H9 (cell line): Measurements from ENCODE around the gene ARHGAP15. TPM values are rescaled to one million over a fixed set of nuclear protein-coding genes. Genes with fewer than 3 reads are reported as not detected.

ENCODE experiments used
- DNase-seq: peaks from one replicate; pipeline ENCODE4 v3.0.0-alpha.2; 2017
- H2AFZ ChIP-seq: one replicate; pipeline ENCODE4 v1.6.1; 2013; ENCODE audit warnings: mild to moderate bottlenecking, low read length, control low read depth, moderate library complexity
- H2AK5ac ChIP-seq: 2 replicates; pipeline ENCODE4 v1.6.1; 2013; ENCODE audit warnings: low read length, control low read depth, mixed read lengths; ENCODE audit not compliant: insufficient read length
- H2BK120ac ChIP-seq: one replicate; pipeline ENCODE4 v1.6.1; 2013; ENCODE audit warnings: low read depth, mild to moderate bottlenecking, low read length, control low read depth, inconsistent platforms; ENCODE audit not compliant: poor library complexity, severe bottlenecking
- H2BK12ac ChIP-seq: 2 replicates; pipeline ENCODE4 v1.6.1; 2013; ENCODE audit warnings: low read length, control low read depth, mixed read lengths, low read depth; ENCODE audit not compliant: insufficient read length
- H2BK15ac ChIP-seq: 2 replicates; pipeline ENCODE4 v1.6.1; 2013; ENCODE audit warnings: low read depth, low read length, control low read depth
- H2BK20ac ChIP-seq: one replicate; pipeline ENCODE4 v1.6.1; 2013; ENCODE audit warnings: low read depth, mild to moderate bottlenecking, low read length, control low read depth, inconsistent platforms; ENCODE audit not compliant: poor library complexity, severe bottlenecking
- H2BK5ac ChIP-seq: 2 replicates; pipeline ENCODE4 v1.6.1; 2013; ENCODE audit warnings: low read length, control low read depth, mixed read lengths; ENCODE audit not compliant: insufficient read length
- H3K14ac ChIP-seq: 2 replicates; pipeline ENCODE4 v1.6.1; 2013; ENCODE audit warnings: low read length, control low read depth; ENCODE audit not compliant: insufficient read depth
- H3K18ac ChIP-seq: 2 replicates; pipeline ENCODE4 v1.6.1; 2013; ENCODE audit warnings: low read depth, mild to moderate bottlenecking, mixed read lengths, low read length, control low read depth; ENCODE audit not compliant: insufficient read length
- H3K23ac ChIP-seq: 2 replicates; pipeline ENCODE4 v1.6.1; 2013; ENCODE audit warnings: low read length, control low read depth, mixed read lengths, low read depth; ENCODE audit not compliant: insufficient read length
- H3K23me2 ChIP-seq: 2 replicates; pipeline ENCODE4 v1.6.1; 2013; ENCODE audit warnings: low read depth, mild to moderate bottlenecking, mixed read lengths, low read length, control low read depth; ENCODE audit not compliant: insufficient read length, poor library complexity, severe bottlenecking
- H3K27ac ChIP-seq: 2 replicates; pipeline ENCODE4 v1.5.1; 2013; ENCODE audit warnings: low read length, control low read depth, mixed read lengths, low read depth; ENCODE audit not compliant: insufficient read length
- H3K27me3 ChIP-seq: 2 replicates; pipeline ENCODE4 v1.6.1; 2013; ENCODE audit warnings: low read length, control low read depth, inconsistent platforms; ENCODE audit not compliant: insufficient read depth
- H3K4ac ChIP-seq: 2 replicates; pipeline ENCODE4 v1.6.1; 2013; ENCODE audit warnings: low read depth, mild to moderate bottlenecking, control low read depth, inconsistent platforms, low read length, moderate library complexity
- H3K4me1 ChIP-seq: 2 replicates; pipeline ENCODE4 v1.6.1; 2013; ENCODE audit warnings: low read length, control low read depth, inconsistent platforms; ENCODE audit not compliant: insufficient read depth
- H3K4me2 ChIP-seq: 2 replicates; pipeline ENCODE4 v1.6.1; 2013; ENCODE audit warnings: low read length, control low read depth, mixed read lengths; ENCODE audit not compliant: insufficient read length, insufficient read depth
- H3K56ac ChIP-seq: 2 replicates; pipeline ENCODE4 v1.6.1; 2013; ENCODE audit warnings: low read depth, mild to moderate bottlenecking, mixed read lengths, low read length, control low read depth; ENCODE audit not compliant: insufficient read length
- H3K79me1 ChIP-seq: 2 replicates; pipeline ENCODE4 v1.6.1; 2013; ENCODE audit warnings: low read depth, mild to moderate bottlenecking, moderate library complexity, low read length, control low read depth, inconsistent platforms; ENCODE audit not compliant: insufficient read depth, poor library complexity, severe bottlenecking
- H3K79me2 ChIP-seq: 2 replicates; pipeline ENCODE4 v1.6.1; 2013; ENCODE audit warnings: low read length, control low read depth, inconsistent platforms; ENCODE audit not compliant: insufficient read depth
- H3K9ac ChIP-seq: 2 replicates; pipeline ENCODE4 v1.6.1; 2013; ENCODE audit warnings: low read length, control low read depth, mixed read lengths; ENCODE audit not compliant: insufficient read length; ENCODE audit errors: extremely low read depth
- H3K9me3 ChIP-seq: one replicate; pipeline ENCODE4 v1.6.1; 2013; ENCODE audit warnings: low read depth, low read length, inconsistent platforms; ENCODE audit not compliant: control insufficient read depth
- H3T11ph ChIP-seq: one replicate; pipeline ENCODE4 v1.6.1; 2013; ENCODE audit warnings: mild to moderate bottlenecking, low read length, control low read depth, inconsistent platforms
- H4K20me1 ChIP-seq: one replicate; pipeline ENCODE4 v1.6.1; 2013; ENCODE audit not compliant: control insufficient read depth, insufficient read length, insufficient read depth
- H4K5ac ChIP-seq: 2 replicates; pipeline ENCODE4 v1.6.1; 2013; ENCODE audit warnings: low read depth, mild to moderate bottlenecking, mixed read lengths, low read length, control low read depth; ENCODE audit not compliant: insufficient read length
- H4K8ac ChIP-seq: replicated peaks from 2 replicates; pipeline ENCODE4 v1.6.1; 2013; ENCODE audit warnings: low read length, control low read depth, mixed read lengths, low read depth; ENCODE audit not compliant: insufficient read length
- H4K91ac ChIP-seq: 2 replicates; pipeline ENCODE4 v1.6.1; 2013; ENCODE audit warnings: low read depth, mild to moderate bottlenecking, moderate library complexity, mixed read lengths, low read length, control low read depth; ENCODE audit not compliant: insufficient read length
- H3K27ac Mint-ChIP-seq, 3 experiments: 2 replicates in 2 of 3; 3 replicates in 1 of 3; pipeline ENCODE4 v1.8.0; 2020 to 2021; ENCODE audit warnings: mixed read lengths in 3 of 3, mild to moderate bottlenecking in 1 of 3, moderate library complexity in 1 of 3
- H3K27me3 Mint-ChIP-seq: 2 replicates; pipeline ENCODE4 v1.8.0; 2021; ENCODE audit warnings: low read depth, mild to moderate bottlenecking, moderate library complexity, mixed read lengths
- H3K36me3 Mint-ChIP-seq, 3 experiments: 2 replicates in 2 of 3; 3 replicates in 1 of 3; pipeline ENCODE4 v1.8.0; 2020 to 2021; ENCODE audit warnings: low read depth in 3 of 3, mixed read lengths in 3 of 3; ENCODE audit not compliant: insufficient read depth in 1 of 3
- H3K4me1 Mint-ChIP-seq, 2 experiments: 2 replicates each; pipeline ENCODE4 v1.8.0; 2020; ENCODE audit warnings: mixed read lengths in 2 of 2
- H3K4me3 Mint-ChIP-seq, 2 experiments: 2 replicates in 1 of 2; 3 replicates in 1 of 2; pipeline ENCODE4 v1.8.0; 2020 to 2021; ENCODE audit warnings: mild to moderate bottlenecking in 2 of 2, mixed read lengths in 2 of 2, moderate library complexity in 1 of 2
- H3K9me3 Mint-ChIP-seq, 2 experiments: 2 replicates in 1 of 2; 3 replicates in 1 of 2; pipeline ENCODE4 v1.8.0; 2020; ENCODE audit warnings: mild to moderate bottlenecking in 2 of 2, mixed read lengths in 2 of 2, moderate library complexity in 1 of 2
- WGBS: extraction: QIAGEN DNeasy Blood & Tissue Kit; methylation state at CpG from one replicate; pipeline ENCODE4 v1.1.7; 2013; ENCODE audit warnings: missing lambda C conversion rate, low lambda C conversion rate, mixed read lengths; ENCODE audit not compliant: insufficient read length; ENCODE audit errors: extremely low coverage; 5-methylcytosine and 5-hydroxymethylcytosine counted together
- total RNA-seq: library from RNA; stranded (reverse); gene quantifications from 2 replicates; pipeline ENCODE4 v1.2.1, GENCODE V29; 2021
- TF ChIP-seq, protein P1 (sequence below): fragments of 200-600 bp; sonication (generic); conservative IDR thresholded peaks from 3 replicates; pipeline ENCODE4 v1.8.0; 2021; ENCODE audit warnings: antibody characterized with exemption, mild to moderate bottlenecking

Gene ARHGAP15
- total RNA-seq, 1 experiment from 2014 or later = not detected

DNA sequence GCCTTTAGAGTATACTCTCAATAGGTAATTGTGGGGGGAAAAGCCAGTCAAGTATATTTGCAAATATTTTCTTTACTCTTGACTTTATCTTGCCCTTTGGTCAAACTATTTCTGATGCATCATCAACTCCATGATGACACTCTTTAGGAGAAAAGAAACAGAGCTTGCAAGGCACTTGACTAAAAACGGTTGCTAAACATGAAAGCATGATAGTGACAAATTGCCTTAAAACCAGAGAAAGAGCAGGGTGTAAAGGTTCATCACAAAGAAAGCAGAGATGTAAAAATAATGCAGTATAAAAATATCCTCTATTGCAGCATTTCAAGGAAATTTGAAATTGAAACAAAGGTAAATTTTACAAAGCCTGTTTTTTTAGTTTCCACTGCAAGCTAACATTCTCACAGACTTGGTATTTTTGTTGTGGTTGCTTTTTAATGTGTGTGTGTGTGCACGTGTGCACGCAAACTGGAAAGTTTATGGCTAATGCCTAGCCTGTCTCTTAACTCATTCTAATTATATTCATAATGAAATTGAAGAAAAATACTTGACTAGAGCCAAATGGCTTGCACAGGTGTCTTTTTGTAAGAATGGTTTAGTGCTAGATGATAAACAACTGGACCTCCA is 503.6 kb downstream of the ARHGAP15 start:
- WGBS = no CpG with 5 or more reads among the region's 3 CpGs
- no peak for DNase-seq
- Histone ChIP-seq H4K5ac (no peak overlapping the region), H3K4me2 (no peak overlapping the region), H2BK20ac (no peak overlapping the region), H3K23ac (no peak overlapping the region), H3K4ac (no peak overlapping the region), H2BK15ac (no peak overlapping the region), H2BK5ac (no peak overlapping the region), H3T11ph (no peak overlapping the region), H3K23me2 (no peaks in the 10 kb centered on the region), H2BK12ac (no peak overlapping the region), H3K27ac (no peak overlapping the region), H3K79me2 (no peaks in the 10 kb centered on the region), H3K56ac (no peak overlapping the region), H3K18ac (no peak overlapping the region), H2BK120ac (no peak overlapping the region), H4K20me1 (no peaks in the 10 kb centered on the region), H3K79me1 (no peaks in the 10 kb centered on the region), H4K8ac (no peak overlapping the region), H2AFZ (no peak overlapping the region), H3K27me3 (no peaks in the 10 kb centered on the region), H2AK5ac (no peak overlapping the region), H3K4me1 (no peaks in the 10 kb centered on the region), H3K9me3 (no peaks in the 10 kb centered on the region), H3K9ac (no peak overlapping the region), H3K14ac (no peak overlapping the region), H4K91ac (no peak overlapping the region)
- peaks cover 2 to 12% (median 4%) of the 10 kb centered on the region in 3 experiments; a peak in 4 of 7 replicates for H3K36me3 Mint-ChIP-seq
- no peaks in the 10 kb centered on the region for H3K4me1 Mint-ChIP-seq
- no peak overlapping the region for H3K4me3 Mint-ChIP-seq
- no peaks in the 10 kb centered on the region for H3K27me3 Mint-ChIP-seq
- peaks cover 4% of the 10 kb centered on the region in 2 experiments; a peak in 4 of 5 replicates for H3K9me3 Mint-ChIP-seq
- TF ChIP-seq, protein P1, sequence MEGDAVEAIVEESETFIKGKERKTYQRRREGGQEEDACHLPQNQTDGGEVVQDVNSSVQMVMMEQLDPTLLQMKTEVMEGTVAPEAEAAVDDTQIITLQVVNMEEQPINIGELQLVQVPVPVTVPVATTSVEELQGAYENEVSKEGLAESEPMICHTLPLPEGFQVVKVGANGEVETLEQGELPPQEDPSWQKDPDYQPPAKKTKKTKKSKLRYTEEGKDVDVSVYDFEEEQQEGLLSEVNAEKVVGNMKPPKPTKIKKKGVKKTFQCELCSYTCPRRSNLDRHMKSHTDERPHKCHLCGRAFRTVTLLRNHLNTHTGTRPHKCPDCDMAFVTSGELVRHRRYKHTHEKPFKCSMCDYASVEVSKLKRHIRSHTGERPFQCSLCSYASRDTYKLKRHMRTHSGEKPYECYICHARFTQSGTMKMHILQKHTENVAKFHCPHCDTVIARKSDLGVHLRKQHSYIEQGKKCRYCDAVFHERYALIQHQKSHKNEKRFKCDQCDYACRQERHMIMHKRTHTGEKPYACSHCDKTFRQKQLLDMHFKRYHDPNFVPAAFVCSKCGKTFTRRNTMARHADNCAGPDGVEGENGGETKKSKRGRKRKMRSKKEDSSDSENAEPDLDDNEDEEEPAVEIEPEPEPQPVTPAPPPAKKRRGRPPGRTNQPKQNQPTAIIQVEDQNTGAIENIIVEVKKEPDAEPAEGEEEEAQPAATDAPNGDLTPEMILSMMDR = no peak
- H3K27ac Mint-ChIP-seq = no peak overlapping the region
